Activated CD4-positive, alpha-beta T cell treated with anti-CD3 and anti-CD28 coated beads for 36 hours (primary cell): ENCODE measurements around the gene TTC33. TPM values are rescaled to one million over a fixed set of nuclear protein-coding genes. Genes with fewer than 3 reads are reported as not detected.
"Not testable (repeated sequence)": the region's sequence is repeated elsewhere in the genome, so short reads cannot be mapped to it uniquely, and the experiment has no call there.

Source experiments
- ATAC-seq: fragments of 200-7000 bp; cut with Tn5 transposase; one replicate; pipeline ENCODE4 v1.10.0; 2021; ENCODE audit warnings: mild to moderate bottlenecking, moderate library complexity
- CTCF ChIA-PET: fragments of 350-600 bp; sonication (Branson Sonifier 250); formaldehyde crosslinking; loops from one replicate; lab custom pipeline; 2021; ENCODE audit warnings: antibody characterized with exemption; lab: Charles Lee
- POLR2A ChIA-PET: fragments of 350-600 bp; sonication (Branson Sonifier 250); formaldehyde crosslinking; loops from one replicate; lab custom pipeline; 2021; ENCODE audit warnings: antibody characterized with exemption, inconsistent platforms; lab: Charles Lee
- DNase-seq: peaks from one replicate; pipeline ENCODE4 v3.0.0-alpha.2; 2020
- H3K27ac Mint-ChIP-seq: one replicate; pipeline ENCODE4 v1.8.0; 2021; ENCODE audit warnings: mixed read lengths
- H3K27me3 Mint-ChIP-seq: one replicate; pipeline ENCODE4 v1.8.0; 2021; ENCODE audit warnings: mixed read lengths
- H3K36me3 Mint-ChIP-seq: one replicate; pipeline ENCODE4 v1.8.0; 2021; ENCODE audit warnings: low read depth, mixed read lengths
- H3K4me1 Mint-ChIP-seq: one replicate; pipeline ENCODE4 v1.8.0; 2021; ENCODE audit warnings: mixed read lengths
- H3K4me3 Mint-ChIP-seq: one replicate; pipeline ENCODE4 v1.8.0; 2021; ENCODE audit warnings: mild to moderate bottlenecking, moderate library complexity, mixed read lengths
- H3K9me3 Mint-ChIP-seq: one replicate; pipeline ENCODE4 v1.8.0; 2021; ENCODE audit warnings: low read depth, mixed read lengths
- intact Hi-C, 2 experiments: fragments of 100-400 bp; cut with DNase I in 1 of 2; cut with micrococcal nuclease in 1 of 2; formaldehyde crosslinking; loops; one replicate each; pipeline versions ENCODE4 v1.14.2 to v1.15.1; 2022 to 2024; cut with DNase I, micrococcal nuclease
- total RNA-seq, 2 experiments: library from RNA; stranded (reverse); gene quantifications; one replicate each; pipeline ENCODE4 v1.2.3, GENCODE V29; 2021

The TTC33 gene
- total RNA-seq, 2 experiments from 2014 or later, result 31.4 to 31.7 TPM

- ChIA-PET POLR2A (no interaction called here), CTCF (no interaction called here)
- Mint-ChIP-seq H3K36me3 (peaks cover 48% of the 10 kb centered on the region), H3K4me1 (peaks cover 13% of the 10 kb centered on the region), H3K27me3 (no peaks in the 10 kb centered on the region), H3K27ac (no peak overlapping the region), H3K4me3 (no peak overlapping the region), H3K9me3 (no peaks in the 10 kb centered on the region)
- intact Hi-C loops, result no loop called here
- DNase-seq, result no peak
- ATAC-seq, result no peak
Measured at GRCh38 chr5:40720069-40720468, 35.7 kb downstream of the TTC33 start.

GRCh38 chr5:40717281-40717680 is 38.5 kb downstream of the TTC33 start:
- intact Hi-C loops, result no loop called here

GRCh38 chr5:40716590-40716989 is 39.2 kb downstream of the TTC33 start:
- DNase-seq, result no peak
- Mint-ChIP-seq H3K27me3 (no peaks in the 10 kb centered on the region), H3K9me3 (no peaks in the 10 kb centered on the region), H3K27ac (no peak overlapping the region), H3K4me3 (no peak overlapping the region), H3K4me1 (peaks cover 13% of the 10 kb centered on the region), H3K36me3 (peaks cover 41% of the 10 kb centered on the region)
- ChIA-PET POLR2A (no interaction called here), CTCF (interaction anchor here (0.7 to 1.1 kb wide), 2 partner anchors 17 to 27 kb away, joined by 3 to 6 read pairs; no protein-coding TSS in a partner anchor)
- intact Hi-C loops, result no loop called here
- ATAC-seq, result no peak

More at GRCh38 chr5:40717281-40717680, 38.5 kb downstream of the TTC33 start:
- ATAC-seq (no peak), DNase-seq (no peak)
- Mint-ChIP-seq H3K9me3 (no peaks in the 10 kb centered on the region), H3K27ac (no peak overlapping the region), H3K36me3 (peaks cover 40% of the 10 kb centered on the region), H3K4me1 (peaks cover 13% of the 10 kb centered on the region), H3K4me3 (no peak overlapping the region), H3K27me3 (no peaks in the 10 kb centered on the region)
- ChIA-PET CTCF (interaction anchor here (0.6 to 1.1 kb wide), 2 partner anchors 28 to 764 kb away, joined by 3 to 4 read pairs; no protein-coding TSS in a partner anchor), POLR2A (no interaction called here)

- Mint-ChIP-seq H3K36me3 (peaks cover 36% of the 10 kb centered on the region), H3K27ac (no peak overlapping the region), H3K9me3 (no peaks in the 10 kb centered on the region), H3K4me3 (no peak overlapping the region), H3K27me3 (no peaks in the 10 kb centered on the region), H3K4me1 (peaks cover 13% of the 10 kb centered on the region)
- CTCF ChIA-PET, result no interaction called here
- intact Hi-C loops, result no loop called here
- POLR2A ChIA-PET, result no interaction called here
- no peak for DNase-seq
- no peak for ATAC-seq
Measured at GRCh38 chr5:40716000-40716399, 39.8 kb downstream of the TTC33 start.

GRCh38 chr5:40714001-40714400 is 41.8 kb downstream of the TTC33 start:
- intact Hi-C loops, result no loop called here
- H3K4me3 Mint-ChIP-seq, result no peak overlapping the region
- ATAC-seq (no peak), DNase-seq (no peak)
- ChIA-PET POLR2A (interaction anchor here (0.8 kb wide), 1 partner anchor 31 kb away, joined by 3 read pairs; no protein-coding TSS in a partner anchor), CTCF (interaction anchor here (0.6 to 1.9 kb wide), 11 partner anchors 9 to 765 kb away, joined by 3 to 8 read pairs (median 4); no protein-coding TSS in a partner anchor)
- no peak overlapping the region for H3K27ac Mint-ChIP-seq
- H3K36me3 Mint-ChIP-seq, result peaks cover 36% of the 10 kb centered on the region
- H3K27me3 Mint-ChIP-seq, result no peaks in the 10 kb centered on the region
- peaks cover 13% of the 10 kb centered on the region for H3K4me1 Mint-ChIP-seq
- no peaks in the 10 kb centered on the region for H3K9me3 Mint-ChIP-seq

- peaks cover 18% of the 10 kb centered on the region for H3K9me3 Mint-ChIP-seq
- H3K36me3 Mint-ChIP-seq, result peaks cover 50% of the 10 kb centered on the region
- H3K4me1 Mint-ChIP-seq, H3K27me3 Mint-ChIP-seq, ATAC-seq, DNase-seq, H3K4me3 Mint-ChIP-seq, intact Hi-C loops, H3K27ac Mint-ChIP-seq, CTCF ChIA-PET, POLR2A ChIA-PET: not testable (repeated sequence)
Measured at GRCh38 chr5:40710575-40710974, 45.2 kb downstream of the TTC33 start.

- intact Hi-C loops, ATAC-seq, POLR2A ChIA-PET: not testable (repeated sequence)
Measured at GRCh38 chr5:40705484-40705883, 50.3 kb downstream of the TTC33 start.

GRCh38 chr5:40702027-40702426 is 53.7 kb downstream of the TTC33 start:
- POLR2A ChIA-PET, H3K27me3 Mint-ChIP-seq, CTCF ChIA-PET, intact Hi-C loops, H3K4me3 Mint-ChIP-seq, ATAC-seq, DNase-seq, H3K27ac Mint-ChIP-seq, H3K4me1 Mint-ChIP-seq: not testable (repeated sequence)
- peaks cover 37% of the 10 kb centered on the region for H3K9me3 Mint-ChIP-seq
- peaks cover 82% of the 10 kb centered on the region for H3K36me3 Mint-ChIP-seq

More at GRCh38 chr5:40705484-40705883, 50.3 kb downstream of the TTC33 start:
- CTCF ChIA-PET, result interaction anchor here (2.3 kb wide), 1 partner anchor 9 kb away, joined by 8 read pairs; no protein-coding TSS in a partner anchor
- H3K36me3 Mint-ChIP-seq, result peaks cover 86% of the 10 kb centered on the region
- H3K27ac Mint-ChIP-seq, DNase-seq, H3K4me3 Mint-ChIP-seq, H3K27me3 Mint-ChIP-seq, H3K4me1 Mint-ChIP-seq: not testable (repeated sequence)
- peaks cover 48% of the 10 kb centered on the region for H3K9me3 Mint-ChIP-seq

GRCh38 chr5:40700116-40700782 is 55.5 kb downstream of the TTC33 start:
- no peak for DNase-seq
- intact Hi-C loops, result no loop called here
- Mint-ChIP-seq H3K27ac (no peak overlapping the region), H3K4me3 (no peak overlapping the region), H3K36me3 (peaks cover 83% of the 10 kb centered on the region), H3K9me3 (peaks cover 27% of the 10 kb centered on the region), H3K4me1 (no peaks in the 10 kb centered on the region), H3K27me3 (no peaks in the 10 kb centered on the region)
- ChIA-PET CTCF (interaction anchor here (0.6 to 0.8 kb wide), 2 partner anchors 10 to 14 kb away, joined by 3 to 4 read pairs; no protein-coding TSS in a partner anchor), POLR2A (no interaction called here)
- no peak for ATAC-seq

- intact Hi-C loops, result no loop called here
- Mint-ChIP-seq H3K27ac (peak overlapping the region; percentile 55), H3K9me3 (no peaks in the 10 kb centered on the region), H3K4me1 (peaks cover 33% of the 10 kb centered on the region), H3K36me3 (peaks cover 77% of the 10 kb centered on the region), H3K27me3 (no peaks in the 10 kb centered on the region), H3K4me3 (no peak overlapping the region)
- no peak for ATAC-seq
- DNase-seq, result no peak
- CTCF ChIA-PET, result interaction anchor here (2.0 kb wide), 1 partner anchor 9 kb away, joined by 4 read pairs; no protein-coding TSS in a partner anchor
- POLR2A ChIA-PET, result interaction anchor here (0.7 kb wide), 1 partner anchor 173 kb away, joined by 3 read pairs; no protein-coding TSS in a partner anchor
Measured at GRCh38 chr5:40694433-40694832, 61.3 kb downstream of the TTC33 start.

GRCh38 chr5:40691894-40692293 is 63.9 kb downstream of the TTC33 start:
- ChIA-PET POLR2A (no interaction called here), CTCF (interaction anchor here (0.6 to 0.7 kb wide), 2 partner anchors 81 to 89 kb away, joined by 4 read pairs; no protein-coding TSS in a partner anchor)
- H3K27ac Mint-ChIP-seq, result peak overlapping the region; percentile 51
- peaks cover 85% of the 10 kb centered on the region for H3K36me3 Mint-ChIP-seq
- ATAC-seq (no peak), DNase-seq (no peak)
- peak overlapping the region; percentile 38 for H3K4me3 Mint-ChIP-seq
- H3K27me3 Mint-ChIP-seq, result no peaks in the 10 kb centered on the region
- peaks cover 57% of the 10 kb centered on the region for H3K4me1 Mint-ChIP-seq
- H3K9me3 Mint-ChIP-seq, result no peaks in the 10 kb centered on the region
- intact Hi-C loops, result no loop called here
